Mesendoderm (in vitro differentiated cells): ENCODE data around the gene DSCAML1.
"Not testable (repeated sequence)": the region's sequence is repeated elsewhere in the genome, so short reads cannot be mapped to it uniquely, and the experiment has no call there.

Experiments used
- DNase-seq: peaks from one replicate; pipeline ENCODE4 v3.0.0; 2013
- H2AK5ac ChIP-seq: 2 replicates; pipeline ENCODE4 v1.6.1; 2013; ENCODE audit warnings: low read length, inconsistent platforms
- H2BK120ac ChIP-seq: 2 replicates; pipeline ENCODE4 v1.6.1; 2013; ENCODE audit warnings: low read depth, mild to moderate bottlenecking, low read length, moderate library complexity, mixed read lengths
- H2BK15ac ChIP-seq: replicated peaks from 2 replicates; pipeline ENCODE4 v1.6.1; 2013; ENCODE audit warnings: low read depth, mild to moderate bottlenecking, moderate library complexity
- H2BK5ac ChIP-seq: 2 replicates; pipeline ENCODE4 v1.6.1; 2013; ENCODE audit warnings: low read length, inconsistent platforms
- H3K18ac ChIP-seq: 2 replicates; pipeline ENCODE4 v1.6.1; 2013; ENCODE audit warnings: mild to moderate bottlenecking, low read length, mixed read lengths
- H3K23ac ChIP-seq: one replicate; pipeline ENCODE4 v1.6.1; 2013; ENCODE audit warnings: low read length
- H3K27ac ChIP-seq: 2 replicates; pipeline ENCODE4 v1.5.1; 2013; ENCODE audit warnings: low read depth, mild to moderate bottlenecking, inconsistent platforms, low read length, moderate library complexity
- H3K27me3 ChIP-seq: 2 replicates; pipeline ENCODE4 v1.6.1; 2013; ENCODE audit warnings: low read length, control low read depth, mild to moderate bottlenecking, inconsistent platforms; ENCODE audit not compliant: insufficient read depth, poor library complexity
- H3K36me3 ChIP-seq: 2 replicates; pipeline ENCODE4 v1.6.1; 2013; ENCODE audit warnings: low read length, inconsistent platforms; ENCODE audit not compliant: control insufficient read depth, insufficient read depth
- H3K4ac ChIP-seq: one replicate; pipeline ENCODE4 v1.6.1; 2013; ENCODE audit warnings: low read depth, mild to moderate bottlenecking, low read length, moderate library complexity
- H3K4me1 ChIP-seq: 2 replicates; pipeline ENCODE4 v1.6.1; 2013; ENCODE audit warnings: low read depth, low read length, inconsistent platforms; ENCODE audit not compliant: control insufficient read depth
- H3K4me2 ChIP-seq: 2 replicates; pipeline ENCODE4 v1.6.1; 2013; ENCODE audit warnings: low read length
- H3K4me3 ChIP-seq: 2 replicates; pipeline ENCODE4 v1.5.1; 2013; ENCODE audit warnings: mild to moderate bottlenecking, low read length
- H3K56ac ChIP-seq: one replicate; pipeline ENCODE4 v1.6.1; 2013; ENCODE audit warnings: low read length
- H3K79me1 ChIP-seq: 2 replicates; pipeline ENCODE4 v1.6.1; 2013; ENCODE audit warnings: low read length, inconsistent platforms
- H3K79me2 ChIP-seq: 2 replicates; pipeline ENCODE4 v1.6.1; 2013; ENCODE audit warnings: mild to moderate bottlenecking, low read length; ENCODE audit not compliant: control insufficient read depth, insufficient read depth
- H3K9ac ChIP-seq: 2 replicates; pipeline ENCODE4 v1.6.1; 2013; ENCODE audit warnings: low read length, inconsistent platforms
- H4K5ac ChIP-seq: one replicate; pipeline ENCODE4 v1.6.1; 2013; ENCODE audit warnings: low read length
- H4K8ac ChIP-seq: one replicate; pipeline ENCODE4 v1.6.1; 2013; ENCODE audit warnings: low read depth, mild to moderate bottlenecking, control low read depth, low read length, moderate library complexity
- WGBS: extraction: QIAGEN DNeasy Blood & Tissue Kit; methylation state at CpG from one replicate; pipeline ENCODE4 v1.1.7; 2013; ENCODE audit warnings: low lambda C conversion rate, missing lambda C conversion rate; ENCODE audit not compliant: insufficient coverage; ENCODE audit errors: extremely low coverage; 5-methylcytosine and 5-hydroxymethylcytosine counted together

The DSCAML1 gene

DNA sequence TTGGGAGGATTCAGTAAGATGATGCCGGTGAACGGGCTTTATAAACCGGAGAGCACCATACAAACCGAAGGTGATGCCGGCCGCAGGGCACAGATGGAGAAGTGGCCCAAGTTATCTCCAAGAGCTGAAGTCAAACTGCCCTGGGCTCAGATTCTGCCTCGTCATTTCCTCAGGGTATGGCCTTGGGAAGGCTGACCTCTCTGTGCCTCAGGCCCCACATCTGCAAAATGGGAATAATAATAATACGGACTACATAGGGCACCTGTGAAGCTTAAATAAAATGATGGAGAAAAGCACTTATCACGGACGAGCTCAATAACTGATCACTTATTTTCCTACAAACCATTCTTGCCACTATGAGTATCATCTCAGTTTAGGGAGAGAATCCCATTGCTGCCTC, 29.9 kb downstream of the DSCAML1 start:
- no peak for DNase-seq
- no peak overlapping the region for H2BK5ac ChIP-seq
- H3K79me2 ChIP-seq = no peaks in the 10 kb centered on the region
- no peak overlapping the region for H3K56ac ChIP-seq
- no peak overlapping the region for H3K27ac ChIP-seq
- no peak overlapping the region for H2BK120ac ChIP-seq
- H2BK15ac ChIP-seq = no peak overlapping the region
- no peak overlapping the region for H3K9ac ChIP-seq
- no peaks in the 10 kb centered on the region for H3K4me1 ChIP-seq
- no peak overlapping the region for H2AK5ac ChIP-seq
- no peaks in the 10 kb centered on the region for H3K27me3 ChIP-seq
- H3K79me1 ChIP-seq = no peaks in the 10 kb centered on the region
- no peak overlapping the region for H4K8ac ChIP-seq
- no peak overlapping the region for H3K4me3 ChIP-seq
- no CpG with 5 or more reads among the region's 10 CpGs for WGBS
- H3K18ac ChIP-seq = no peak overlapping the region
- no peak overlapping the region for H3K4ac ChIP-seq
- H3K23ac ChIP-seq = no peak overlapping the region
- H3K4me2 ChIP-seq = no peak overlapping the region
- H4K5ac ChIP-seq = no peak overlapping the region
- no peaks in the 10 kb centered on the region for H3K36me3 ChIP-seq

GRCh38 chr11:117766576-117766975, 30.4 kb downstream of the DSCAML1 start:
- Histone ChIP-seq H2BK5ac (no peak overlapping the region), H3K56ac (no peak overlapping the region), H3K4ac (no peak overlapping the region), H3K27ac (no peak overlapping the region), H3K4me2 (no peak overlapping the region), H3K36me3 (no peaks in the 10 kb centered on the region), H3K4me3 (no peak overlapping the region), H2AK5ac (no peak overlapping the region), H3K79me1 (no peaks in the 10 kb centered on the region), H3K9ac (no peak overlapping the region), H4K8ac (no peak overlapping the region), H3K23ac (no peak overlapping the region), H3K4me1 (no peaks in the 10 kb centered on the region), H2BK15ac (no peak overlapping the region), H3K27me3 (no peaks in the 10 kb centered on the region), H3K18ac (no peak overlapping the region), H4K5ac (no peak overlapping the region), H2BK120ac (no peak overlapping the region), H3K79me2 (no peaks in the 10 kb centered on the region)
- no CpG with 5 or more reads among the region's 10 CpGs for WGBS
- DNase-seq = no peak

DNA sequence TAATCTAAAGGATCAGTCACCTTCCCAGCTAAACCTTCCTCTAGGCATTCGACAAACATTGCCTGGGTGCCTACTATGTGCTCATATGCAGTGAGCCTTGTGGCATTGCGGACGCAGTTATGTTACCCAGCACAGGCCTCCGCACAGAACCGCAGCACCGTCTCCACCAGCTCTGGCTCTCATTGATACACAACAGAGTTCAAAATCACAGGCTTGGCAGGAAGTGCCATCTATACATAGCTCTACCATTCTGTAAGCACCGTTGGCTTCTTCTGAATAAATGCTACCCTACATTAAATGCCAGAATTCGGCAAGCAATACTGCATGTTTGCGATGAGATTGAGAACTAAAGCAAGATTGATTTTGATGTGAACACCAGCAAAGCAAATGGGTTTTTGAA, 31.0 kb downstream of the DSCAML1 start:
- Histone ChIP-seq H3K27ac (no peak overlapping the region), H3K36me3 (no peaks in the 10 kb centered on the region), H3K4me3 (no peak overlapping the region), H3K79me2 (no peaks in the 10 kb centered on the region), H3K9ac (no peak overlapping the region), H2AK5ac (no peak overlapping the region), H3K4me1 (no peaks in the 10 kb centered on the region), H4K8ac (no peak overlapping the region), H3K4ac (no peak overlapping the region), H3K4me2 (no peak overlapping the region), H3K18ac (no peak overlapping the region), H3K79me1 (no peaks in the 10 kb centered on the region), H2BK5ac (no peak overlapping the region), H4K5ac (no peak overlapping the region), H3K27me3 (no peaks in the 10 kb centered on the region), H3K23ac (no peak overlapping the region), H2BK15ac (no peak overlapping the region), H2BK120ac (no peak overlapping the region), H3K56ac (no peak overlapping the region)
- no CpG with 5 or more reads among the region's 9 CpGs for WGBS
- no peak for DNase-seq

- no peak overlapping the region for H4K5ac ChIP-seq
- H3K23ac ChIP-seq = no peak overlapping the region
- H3K4me2 ChIP-seq = no peak overlapping the region
- no peak overlapping the region for H3K9ac ChIP-seq
- H2BK5ac ChIP-seq = no peak overlapping the region
- H3K79me1 ChIP-seq = no peaks in the 10 kb centered on the region
- no peak overlapping the region for H3K18ac ChIP-seq
- H3K4me1 ChIP-seq = no peaks in the 10 kb centered on the region
- no peaks in the 10 kb centered on the region for H3K36me3 ChIP-seq
- H2BK120ac ChIP-seq = no peak overlapping the region
- no peak overlapping the region for H2BK15ac ChIP-seq
- H3K56ac ChIP-seq = no peak overlapping the region
- no CpG with 5 or more reads among the region's 5 CpGs for WGBS
- no peak overlapping the region for H2AK5ac ChIP-seq
- no peaks in the 10 kb centered on the region for H3K79me2 ChIP-seq
- no peak for DNase-seq
- H3K27me3 ChIP-seq = no peaks in the 10 kb centered on the region
- H3K27ac ChIP-seq = no peak overlapping the region
- no peak overlapping the region for H3K4me3 ChIP-seq
- no peak overlapping the region for H3K4ac ChIP-seq
- H4K8ac ChIP-seq = no peak overlapping the region
Measured at GRCh38 chr11:117765068-117765467, 31.9 kb downstream of the DSCAML1 start.

- not testable (repeated sequence) for H3K36me3 ChIP-seq, H2BK15ac ChIP-seq, H3K4me3 ChIP-seq, H3K79me2 ChIP-seq, H3K27ac ChIP-seq, H3K27me3 ChIP-seq, H3K79me1 ChIP-seq, H3K9ac ChIP-seq, H3K4me1 ChIP-seq, H3K18ac ChIP-seq, H3K4ac ChIP-seq, H3K56ac ChIP-seq, H3K4me2 ChIP-seq, H2BK120ac ChIP-seq, H2AK5ac ChIP-seq, H4K8ac ChIP-seq, H2BK5ac ChIP-seq, H3K23ac ChIP-seq, DNase-seq, H4K5ac ChIP-seq
- WGBS = no CpG with 5 or more reads among the region's 5 CpGs
Measured at GRCh38 chr11:117763465-117763864, 33.6 kb downstream of the DSCAML1 start.

DNA sequence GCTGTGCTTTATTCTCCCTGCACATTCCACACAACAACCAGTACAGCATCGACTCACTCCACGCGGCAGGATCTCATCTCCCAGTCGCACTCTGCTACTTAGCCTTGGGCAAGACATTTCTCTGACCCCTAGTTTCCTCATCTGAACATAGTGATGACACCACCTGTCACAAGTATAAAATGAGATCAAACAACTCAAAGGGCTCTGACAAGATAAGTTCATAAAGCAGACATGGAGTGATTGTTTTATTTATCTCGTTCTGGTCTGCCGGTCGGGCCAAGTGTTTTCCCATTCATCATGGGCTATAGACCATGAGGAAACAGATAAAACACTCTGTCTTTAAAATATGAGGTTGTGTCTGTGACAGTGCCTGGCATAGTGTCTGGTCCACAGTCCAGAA, 35.0 kb downstream of the DSCAML1 start:
- H3K27me3 ChIP-seq = no peaks in the 10 kb centered on the region
- no peak for DNase-seq
- no peak overlapping the region for H2BK15ac ChIP-seq
- H2BK120ac ChIP-seq = no peak overlapping the region
- H3K4me3 ChIP-seq = no peak overlapping the region
- no peak overlapping the region for H3K23ac ChIP-seq
- H2BK5ac ChIP-seq = no peak overlapping the region
- no peak overlapping the region for H4K8ac ChIP-seq
- no peak overlapping the region for H3K56ac ChIP-seq
- no peak overlapping the region for H3K27ac ChIP-seq
- no peaks in the 10 kb centered on the region for H3K79me2 ChIP-seq
- H4K5ac ChIP-seq = no peak overlapping the region
- no peaks in the 10 kb centered on the region for H3K36me3 ChIP-seq
- H3K4me2 ChIP-seq = no peak overlapping the region
- WGBS = no CpG with 5 or more reads among the region's 7 CpGs
- H3K9ac ChIP-seq = no peak overlapping the region
- no peak overlapping the region for H3K4ac ChIP-seq
- no peaks in the 10 kb centered on the region for H3K4me1 ChIP-seq
- H2AK5ac ChIP-seq = no peak overlapping the region
- H3K79me1 ChIP-seq = no peaks in the 10 kb centered on the region
- no peak overlapping the region for H3K18ac ChIP-seq
